GM19023 (cell line): ENCODE measurements around the gene UNC5C.

ENCODE experiments used
- ATAC-seq: cut with Tn5 transposase; IDR thresholded peaks from one replicate; pipeline ENCODE4 v1.9.1; 2021; ENCODE audit warnings: mild to moderate bottlenecking, moderate library complexity; ENCODE audit not compliant: unreplicated experiment

The UNC5C gene

DNA sequence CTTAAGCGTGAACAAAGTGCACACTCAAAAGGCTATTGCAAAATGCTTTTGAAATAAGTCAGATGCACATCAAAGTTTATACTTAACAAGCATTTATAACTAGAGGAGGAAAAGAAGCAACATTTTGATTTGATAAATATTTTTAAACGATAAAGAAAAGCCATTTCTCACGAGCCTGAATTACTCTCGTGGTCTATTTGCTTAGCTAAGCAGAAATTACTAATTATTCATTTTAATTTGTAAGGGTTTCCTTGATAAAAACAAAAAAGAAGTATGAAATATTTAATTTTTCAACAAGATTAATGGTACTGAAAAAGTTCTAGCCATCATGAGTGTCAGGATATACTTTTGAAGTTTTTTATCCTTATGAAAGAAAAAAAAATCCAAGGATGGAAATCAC, 78.2 kb downstream of the UNC5C start:
- ATAC-seq: no peak

DNA sequence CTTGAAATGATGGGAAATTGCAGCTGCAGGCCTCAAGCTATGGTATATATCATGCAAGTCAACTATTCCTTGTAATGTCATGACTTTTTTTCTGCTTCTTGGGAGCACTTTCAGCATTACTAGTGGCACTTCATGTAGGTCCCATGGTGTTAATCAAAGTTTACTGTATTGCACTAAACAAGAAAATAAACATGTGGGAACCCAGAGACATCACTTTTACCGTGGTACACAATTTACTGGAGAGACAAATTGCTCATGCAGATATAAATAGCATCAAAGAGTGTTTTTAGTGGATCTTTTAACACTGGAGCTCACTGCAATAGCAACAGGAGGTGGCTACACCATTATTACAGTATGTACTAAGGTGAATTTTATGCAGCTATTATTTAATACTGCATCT, 79.2 kb downstream of the UNC5C start:
- ATAC-seq: no peak

DNA sequence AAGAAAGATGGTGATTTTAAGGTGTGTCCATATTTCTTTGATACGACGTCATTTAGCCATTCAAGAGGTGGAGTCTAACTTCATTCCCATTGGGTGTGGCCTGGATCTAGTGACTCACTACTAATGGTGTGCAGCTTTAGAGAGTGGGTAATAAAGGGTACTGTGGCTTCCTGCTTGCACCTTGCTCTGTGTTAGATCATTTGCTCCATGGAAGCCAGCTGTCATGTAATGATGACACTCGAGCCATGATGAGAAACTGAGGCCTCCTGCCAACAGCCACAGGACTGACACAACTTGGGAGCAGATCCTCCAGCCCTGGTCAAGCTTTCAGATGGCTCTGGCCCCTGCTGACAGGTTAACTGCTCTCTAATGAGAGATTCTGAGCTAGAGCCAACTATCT, 82.0 kb downstream of the UNC5C start:
- no peak for ATAC-seq

DNA sequence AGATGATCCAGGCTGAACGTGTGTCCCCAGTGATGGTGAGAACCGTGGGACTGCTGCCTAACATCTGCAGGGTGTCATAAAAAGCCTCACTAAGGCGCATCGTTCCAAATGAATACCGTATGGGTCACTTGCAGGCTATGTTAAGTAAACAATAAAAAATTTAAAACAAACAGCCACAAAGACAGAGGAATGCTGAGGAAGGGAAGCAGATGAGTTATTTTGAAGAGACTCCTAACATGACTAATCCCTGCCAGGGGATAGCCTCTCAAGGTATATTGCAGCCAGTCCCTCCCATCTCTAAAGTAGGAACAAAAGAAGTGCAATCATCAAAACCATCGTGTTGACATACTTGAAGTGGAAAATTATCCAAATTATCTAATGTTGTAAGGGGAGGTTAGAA, 83.8 kb downstream of the UNC5C start:
- no peak for ATAC-seq

DNA sequence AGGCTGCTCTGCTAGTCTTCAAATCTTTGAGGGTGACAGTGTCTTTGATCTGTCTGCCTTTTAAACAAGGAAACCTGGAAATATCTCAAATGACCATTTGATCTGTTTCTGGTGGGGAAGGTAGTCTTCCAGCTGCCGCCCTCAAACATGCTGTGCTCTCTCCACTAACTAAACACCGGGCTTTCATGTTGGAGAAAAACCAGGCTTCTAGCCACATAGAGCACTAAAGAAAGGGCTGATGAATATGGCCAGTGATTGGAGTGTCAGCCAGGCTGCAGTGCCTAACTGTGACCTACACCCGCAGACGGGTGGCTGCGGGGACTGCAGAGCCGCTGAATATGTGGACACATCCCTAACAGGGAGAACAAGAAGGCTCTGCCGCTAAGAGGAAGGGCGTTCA, 85.9 kb downstream of the UNC5C start:
- ATAC-seq: no peak

DNA sequence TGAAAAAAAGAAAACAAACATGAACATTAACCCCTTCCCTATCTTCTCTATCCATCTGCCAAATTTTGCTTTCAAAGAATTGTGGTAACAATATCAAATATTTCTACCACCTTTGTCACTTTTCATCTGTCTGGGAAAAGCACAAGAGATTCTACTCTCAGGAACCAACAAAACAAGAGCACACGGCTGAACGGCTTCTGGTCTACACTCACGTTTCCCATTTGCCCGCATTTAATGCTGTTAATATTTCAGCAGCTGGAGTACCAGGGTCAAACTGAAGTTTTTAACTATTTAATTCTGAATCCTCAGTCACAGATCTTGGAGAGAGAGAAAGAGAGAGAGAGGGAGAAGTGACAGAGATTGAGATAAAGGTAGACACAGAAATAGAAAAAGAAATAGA, 91.4 kb downstream of the UNC5C start:
- no peak for ATAC-seq

DNA sequence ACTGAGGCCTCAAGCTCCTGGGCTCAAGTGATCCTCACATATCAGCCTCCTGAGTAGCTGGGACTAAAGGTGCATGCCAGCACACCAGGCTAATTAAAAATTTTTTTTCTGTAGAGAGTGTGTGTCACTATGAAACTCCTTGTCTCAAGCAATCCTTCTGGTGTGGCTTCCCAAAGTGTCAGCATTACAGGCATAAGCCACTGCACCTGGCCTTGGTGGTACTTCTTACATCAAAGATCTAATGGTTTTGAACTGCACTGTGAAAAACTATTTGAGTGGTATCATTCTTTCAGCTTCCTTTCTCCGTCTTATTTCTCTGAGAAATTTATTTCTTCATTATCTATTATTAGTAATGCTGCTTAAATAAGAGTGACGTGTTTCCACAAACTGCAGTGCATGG, 98.5 kb downstream of the UNC5C start:
- no peak for ATAC-seq

DNA sequence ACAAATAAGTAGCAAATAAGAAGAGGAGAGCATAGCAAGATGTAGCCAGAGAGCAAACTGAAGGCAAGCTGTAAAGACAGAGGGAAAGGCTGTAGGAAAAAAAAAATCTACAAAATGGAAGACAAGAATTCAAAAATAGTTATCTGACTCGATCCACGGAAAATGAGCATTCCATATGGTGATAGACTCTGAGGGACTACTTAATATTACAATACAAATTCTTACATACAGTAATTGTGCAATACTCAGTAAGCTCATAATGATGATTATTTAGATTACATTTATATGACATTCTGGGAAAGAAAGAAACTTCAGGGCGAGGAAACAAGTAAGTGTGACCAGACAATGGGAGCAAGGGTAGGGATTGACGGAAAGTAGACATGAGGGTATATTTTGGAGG, 102.6 kb downstream of the UNC5C start:
- ATAC-seq: no peak

DNA sequence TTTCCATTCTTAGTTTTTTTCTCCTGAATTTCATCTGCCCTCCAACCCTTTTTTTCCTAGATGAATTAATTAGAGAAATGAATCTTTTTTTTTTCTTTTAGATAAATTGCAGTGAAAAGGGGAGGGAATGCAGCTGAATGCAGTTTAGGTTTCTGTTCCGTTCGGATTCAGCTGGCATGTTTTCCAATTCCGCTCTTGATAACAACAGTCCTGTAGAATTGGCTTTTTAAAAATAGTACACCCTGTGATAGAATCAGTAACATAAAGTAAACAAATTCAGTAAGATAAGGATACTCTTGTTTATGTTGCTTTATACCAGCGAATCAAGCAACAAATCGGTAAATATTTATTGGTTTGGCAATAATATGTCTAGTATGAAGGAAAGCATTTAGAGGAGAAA, 103.5 kb downstream of the UNC5C start:
- ATAC-seq: no peak

DNA sequence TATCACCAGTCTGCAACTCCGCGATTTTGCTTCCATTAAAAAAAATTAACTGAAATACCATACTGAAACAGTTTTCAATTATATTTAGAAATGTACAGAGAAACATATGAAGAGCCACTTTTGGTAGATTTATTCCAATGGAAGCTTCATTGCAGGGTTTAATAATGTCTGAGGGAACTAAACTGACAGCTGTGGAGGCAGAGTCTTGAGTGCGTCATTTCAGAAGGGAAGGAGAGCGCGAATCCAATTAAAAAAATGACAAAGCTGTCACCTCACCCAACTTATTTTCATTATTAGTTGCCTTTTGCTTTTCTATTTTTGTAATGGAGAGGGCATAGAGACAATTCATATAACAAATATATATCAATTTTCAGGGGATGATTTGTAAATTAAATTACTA, 104.0 kb downstream of the UNC5C start:
- ATAC-seq: no peak

DNA sequence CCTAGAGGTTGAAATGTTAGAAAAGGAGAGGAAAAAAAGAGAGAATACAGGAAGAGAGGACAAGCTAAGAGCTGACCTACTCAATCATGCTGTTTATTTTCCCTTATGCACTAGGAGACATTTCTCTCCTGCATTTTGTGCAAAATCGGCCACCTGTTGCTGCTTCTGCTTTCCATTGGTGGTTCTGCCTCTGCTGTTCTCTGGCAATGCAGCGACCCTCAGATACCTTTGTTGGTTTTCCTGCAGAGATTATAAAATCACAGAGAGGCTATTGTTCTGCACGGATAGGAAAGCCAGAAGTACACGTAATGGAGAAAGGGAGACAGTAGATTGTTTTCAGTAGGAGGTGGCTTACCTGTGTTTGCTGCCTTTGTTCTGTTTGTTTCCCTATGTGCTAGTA, 108.9 kb downstream of the UNC5C start:
- ATAC-seq: no peak

DNA sequence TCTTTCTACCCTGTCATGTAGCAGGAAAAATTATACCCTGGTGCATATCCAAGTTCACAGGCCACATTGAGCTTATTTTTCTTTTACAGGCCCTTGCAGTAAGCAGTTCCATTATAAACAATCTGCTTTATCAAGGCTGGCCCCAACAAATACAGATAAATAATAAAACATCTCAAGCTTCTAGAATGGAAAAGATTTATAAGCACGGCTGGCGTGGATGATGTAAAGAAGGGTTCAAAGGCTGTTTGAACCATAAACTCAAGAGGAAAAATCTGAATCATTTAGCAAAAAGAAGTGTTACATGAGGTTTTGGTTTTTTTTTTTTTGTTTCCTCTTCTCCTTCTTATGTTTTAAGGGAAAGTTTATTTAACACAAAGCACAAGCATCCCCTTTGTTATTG, 109.7 kb downstream of the UNC5C start:
- ATAC-seq: no peak

DNA sequence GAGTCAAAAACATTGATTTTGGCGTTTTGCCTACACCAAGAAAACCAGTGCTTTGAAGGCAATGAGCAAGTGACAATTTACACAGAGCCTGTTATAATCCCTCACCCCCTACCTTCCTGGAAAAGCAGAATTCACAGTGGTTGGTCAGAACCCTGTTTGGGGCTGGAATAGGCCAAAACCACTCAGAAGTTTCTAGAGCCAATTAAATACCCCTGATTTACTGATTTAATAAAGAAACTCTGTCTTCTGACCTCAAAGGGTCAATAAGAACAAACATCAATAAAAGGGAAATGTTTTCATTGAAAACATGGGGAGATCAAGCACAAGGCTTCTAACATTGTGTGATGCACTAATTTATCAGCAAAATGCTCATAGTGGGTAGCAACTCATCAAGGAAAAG, 116.3 kb downstream of the UNC5C start:
- ATAC-seq: no peak

DNA sequence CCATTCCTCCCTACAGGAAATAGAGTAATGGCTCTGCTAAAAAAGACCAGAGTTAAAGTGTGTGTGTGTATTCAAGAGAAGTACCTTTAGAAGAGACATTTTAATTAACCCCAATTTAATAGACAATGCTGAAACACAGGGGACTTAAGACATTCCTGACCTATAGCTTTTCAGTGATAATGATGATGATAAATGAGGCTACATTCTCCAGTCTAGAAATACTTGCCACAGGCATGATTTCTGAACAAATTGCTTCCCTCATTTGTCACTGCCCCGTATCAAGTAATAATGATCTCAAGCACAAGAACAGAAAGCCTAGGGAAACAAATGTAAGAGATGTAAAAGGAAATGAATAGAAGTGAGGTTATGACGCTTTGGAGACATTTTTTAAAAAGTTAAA, 117.1 kb downstream of the UNC5C start:
- no peak for ATAC-seq

DNA sequence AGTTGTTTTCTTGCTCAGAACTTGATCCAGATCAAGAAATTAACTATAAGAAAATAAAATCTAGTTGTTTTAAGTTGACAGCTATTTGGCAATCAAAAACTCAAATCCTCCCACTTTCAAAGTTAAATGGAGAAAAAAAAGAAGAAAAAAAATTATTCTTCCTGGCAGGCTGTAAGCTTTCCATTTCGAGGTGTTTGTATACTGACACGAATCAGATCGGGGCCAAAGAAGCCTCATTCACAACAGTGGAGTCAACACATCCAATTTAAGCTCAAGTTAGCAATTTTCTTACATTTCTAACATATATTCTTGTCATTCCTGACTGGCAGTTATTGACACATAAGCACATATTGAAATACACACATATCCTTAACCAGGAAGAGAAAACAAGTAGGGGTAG, 119.4 kb downstream of the UNC5C start:
- no peak for ATAC-seq

DNA sequence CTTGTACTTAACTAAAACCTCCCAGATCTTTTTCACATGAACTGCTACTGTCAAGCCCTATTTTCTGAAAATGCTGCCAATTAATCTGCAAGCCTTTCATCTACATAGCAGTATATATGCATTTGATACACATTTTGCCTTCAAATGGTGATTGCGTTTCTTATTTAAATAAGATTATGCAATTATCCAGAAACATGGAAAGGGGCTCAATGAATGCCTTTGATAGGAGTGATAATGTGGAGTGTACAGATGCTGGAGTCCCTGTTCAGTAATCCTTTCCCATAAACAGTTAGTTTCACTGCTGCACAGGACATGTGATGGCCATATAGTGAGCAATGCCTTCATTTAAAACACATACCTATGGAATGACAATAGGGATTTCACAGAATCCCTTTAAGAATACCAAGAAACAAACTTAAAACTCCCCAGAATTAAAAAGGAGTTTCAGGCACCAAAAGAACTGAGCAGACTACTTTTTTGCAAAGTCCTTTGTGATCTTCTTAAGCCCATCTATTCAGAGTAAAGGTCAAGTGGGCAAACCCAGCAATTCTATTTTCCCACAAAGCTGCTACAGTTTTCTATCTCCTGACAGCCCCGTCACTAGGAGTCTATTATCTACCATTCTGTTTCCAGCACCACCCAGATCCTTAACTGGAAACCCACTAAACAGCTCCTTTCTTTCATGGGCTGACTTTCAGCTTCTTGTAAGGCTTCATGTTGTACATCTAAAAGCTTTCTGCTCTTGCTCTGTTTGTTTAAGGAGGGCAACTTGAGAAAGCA, 120.3 kb downstream of the UNC5C start:
- no peak for ATAC-seq

DNA sequence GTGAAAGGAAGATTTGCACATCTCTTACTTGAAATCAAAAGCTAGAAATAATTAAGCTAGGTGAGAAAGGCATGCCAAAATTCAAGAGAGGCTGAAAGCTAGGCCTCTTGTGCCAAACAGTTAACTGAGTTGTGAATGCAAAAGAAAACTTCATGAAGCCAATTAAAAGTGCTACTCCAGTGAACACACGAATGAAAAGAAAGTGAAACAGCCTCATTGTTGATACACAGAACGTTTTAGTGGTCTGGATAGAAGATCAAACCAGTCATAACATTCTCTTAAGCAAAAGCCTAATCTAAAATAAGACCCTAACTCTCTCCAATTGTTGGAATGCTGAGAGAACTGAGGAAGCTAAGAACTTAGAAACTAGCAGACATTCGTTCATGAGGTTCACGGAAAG, 122.3 kb downstream of the UNC5C start:
- ATAC-seq: no peak

DNA sequence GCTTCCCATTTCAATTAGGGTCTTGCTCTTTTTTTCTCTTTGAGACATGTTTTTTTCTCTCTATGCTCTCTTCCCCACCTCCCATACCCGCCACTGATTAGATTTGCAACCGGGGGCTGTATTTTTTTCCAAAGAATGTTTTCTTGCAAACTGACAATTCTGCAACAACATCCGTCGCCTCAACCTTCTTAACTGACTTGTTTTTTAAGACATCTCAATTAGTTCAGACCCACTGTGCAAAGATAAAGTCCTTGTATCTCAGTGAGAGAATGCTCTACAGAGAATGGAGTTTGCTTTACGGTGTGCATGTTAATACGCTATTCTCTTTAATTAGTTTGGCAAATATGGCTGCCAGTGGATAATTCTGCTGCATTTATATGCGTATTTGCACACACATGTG, 126.3 kb downstream of the UNC5C start:
- ATAC-seq: no peak

DNA sequence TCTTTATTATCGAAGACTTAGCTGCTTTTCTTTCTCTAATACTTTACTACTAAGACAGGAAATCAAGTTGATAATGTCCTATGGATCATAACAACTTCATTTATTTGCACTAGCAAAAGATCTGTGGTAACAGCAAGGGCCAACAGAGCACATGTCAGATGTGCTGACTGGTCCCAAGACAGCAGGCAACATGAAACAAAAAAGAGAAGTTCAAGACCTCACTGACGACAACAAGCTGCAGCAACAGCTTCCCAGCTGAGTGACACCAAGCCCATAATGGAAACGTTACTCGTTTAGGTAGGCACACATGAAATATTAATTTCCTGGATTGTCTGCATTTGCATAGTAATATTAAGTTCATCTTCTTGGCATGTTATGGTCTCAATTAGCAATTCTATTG, 126.9 kb downstream of the UNC5C start:
- no peak for ATAC-seq

DNA sequence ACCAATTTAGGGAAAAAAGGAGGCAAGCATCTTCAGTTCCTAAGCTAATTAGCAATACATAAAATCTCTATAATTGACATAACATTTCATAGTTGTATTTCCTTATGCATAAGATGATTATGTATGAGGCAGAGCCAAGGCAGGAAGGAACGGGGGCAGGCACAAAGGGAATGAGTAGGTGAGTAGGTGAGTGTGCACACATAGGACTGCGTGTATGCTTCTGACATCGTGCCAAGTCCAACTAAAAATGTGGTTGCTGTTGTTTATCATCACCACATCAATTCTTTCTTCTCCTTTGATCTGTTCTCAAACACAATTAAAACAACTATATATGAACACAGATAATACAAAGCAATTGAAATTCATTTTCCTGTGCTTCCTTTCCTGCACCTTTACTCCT, 131.2 kb downstream of the UNC5C start:
- no peak for ATAC-seq

DNA sequence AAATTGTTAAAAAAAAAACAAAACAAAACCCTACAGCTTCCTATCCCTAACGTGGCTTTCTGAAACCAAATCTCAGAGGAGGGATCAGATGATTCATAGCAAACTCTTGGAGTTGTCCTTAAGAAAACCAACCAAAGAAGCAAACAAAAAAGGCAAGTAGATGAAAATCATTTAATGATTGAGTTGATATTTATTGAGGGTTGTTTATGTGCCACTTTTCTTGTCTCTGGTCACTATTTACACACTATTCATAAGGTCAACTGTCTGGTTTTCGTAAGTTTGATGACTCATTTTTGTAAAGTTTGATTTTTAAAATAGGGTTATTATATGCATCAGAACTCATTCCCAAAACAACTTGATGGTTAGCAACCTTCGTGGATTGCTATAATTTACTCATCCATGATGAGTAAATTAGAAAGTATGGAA, 133.4 kb downstream of the UNC5C start:
- ATAC-seq: no peak

DNA sequence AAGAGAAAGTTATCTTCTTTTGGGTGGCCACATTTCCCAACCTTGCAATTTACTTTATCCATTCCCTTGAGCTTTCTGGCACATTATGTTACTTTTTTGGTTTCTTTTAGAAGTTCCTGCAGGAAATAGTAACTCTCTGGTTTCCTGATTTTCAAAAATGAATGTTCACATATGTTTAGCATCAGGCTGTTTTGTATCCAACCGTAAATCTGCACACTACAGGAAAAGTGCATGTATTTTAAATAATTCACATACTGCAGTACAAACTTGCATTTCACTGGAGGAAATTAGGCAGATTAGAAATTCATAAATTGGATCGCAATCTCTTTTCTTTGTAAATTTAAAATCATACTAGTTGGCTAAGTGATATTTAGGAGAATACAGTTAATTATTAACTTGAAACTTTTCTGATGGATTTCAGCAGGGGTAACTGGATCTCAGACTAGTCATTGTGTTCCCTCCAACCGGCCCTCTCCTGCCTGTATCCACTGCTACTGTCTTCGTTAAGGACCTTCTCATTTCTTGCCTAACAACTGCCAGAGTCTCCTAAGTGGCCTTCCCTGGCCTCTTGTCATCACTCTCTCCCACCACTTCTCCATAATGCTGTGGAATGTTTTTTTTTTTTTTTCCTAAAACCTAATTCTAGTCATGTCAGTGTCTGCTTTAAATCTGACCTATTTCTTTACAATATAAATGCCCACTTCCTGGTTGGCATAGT, 137.2 kb downstream of the UNC5C start:
- no peak for ATAC-seq
